Thymus (tissue), 11 donors: ENCODE data around the gene MLPH. TPM values are rescaled to one million over a fixed set of nuclear protein-coding genes. Genes with fewer than 3 reads are reported as not detected.

Experiments
- DNase-seq, 9 donors: peaks; one replicate each; pipeline ENCODE4 v3.0.0-alpha.2; 2013; ENCODE audit warnings: low spot score in 9 of 9, low read depth in 6 of 9, missing footprints in 1 of 9
- H3K27ac ChIP-seq, 2 donors: one replicate each; pipeline ENCODE4 v1.5.1; 2013; ENCODE audit warnings: control low read depth in 1 of 2, low read depth in 1 of 2, low read length in 1 of 2, mild to moderate bottlenecking in 1 of 2, moderate library complexity in 1 of 2
- H3K27me3 ChIP-seq, 2 donors: one replicate each; pipeline ENCODE4 v1.5.1; 2013; ENCODE audit warnings: low read length in 1 of 2; ENCODE audit not compliant: control insufficient read depth in 2 of 2, insufficient read depth in 1 of 2
- H3K36me3 ChIP-seq, 2 donors: one replicate each; pipeline ENCODE4 v1.5.1; 2013; ENCODE audit warnings: low read length in 1 of 2, mild to moderate bottlenecking in 1 of 2, moderate library complexity in 1 of 2; ENCODE audit not compliant: control insufficient read depth in 2 of 2, insufficient read depth in 2 of 2
- H3K4me1 ChIP-seq, 2 donors: one replicate each; pipeline ENCODE4 v1.5.1; 2013; ENCODE audit warnings: low read length in 2 of 2; ENCODE audit not compliant: control insufficient read depth in 2 of 2, insufficient read depth in 2 of 2
- H3K4me3 ChIP-seq, 2 donors: one replicate each; pipeline ENCODE4 v1.5.1; 2013; ENCODE audit warnings: low read length in 2 of 2, control low read depth in 1 of 2, mild to moderate bottlenecking in 1 of 2
- H3K9me3 ChIP-seq, 2 donors: one replicate each; pipeline ENCODE4 v1.5.1; 2013; ENCODE audit warnings: low read length in 1 of 2, mild to moderate bottlenecking in 1 of 2; ENCODE audit not compliant: control insufficient read depth in 2 of 2, insufficient read depth in 1 of 2
- WGBS: extraction: QIAGEN DNeasy Blood & Tissue Kit; methylation state at CpG from one replicate; pipeline ENCODE4 v1.1.7; 2013; 5-methylcytosine and 5-hydroxymethylcytosine counted together
- polyA plus RNA-seq: library from polyadenylated mRNA; stranded (reverse); fragments of 200-250 nt; gene quantifications from one replicate; pipeline ENCODE4 v1.2.3, GENCODE V29; 2013
- total RNA-seq: library from RNA; stranded (reverse); fragments of 120-200 nt; gene quantifications from one replicate; pipeline ENCODE4 v1.2.4, GENCODE V29; 2013
- donor health status: healthy.

MLPH gene
- total and polyA plus RNA-seq, 2 donors, result 0.24 to 2.4 TPM

GRCh38 chr2:237538901-237539300, 51.9 kb downstream of the MLPH start:
- no peaks in the 10 kb centered on the region for H3K36me3 ChIP-seq
- WGBS, result 96% methylated on average over 18 of the region's 18 CpGs

GRCh38 chr2:237539681-237540080, 52.6 kb downstream of the MLPH start:
- Histone ChIP-seq H3K4me1 (no peaks in the 10 kb centered on the region), H3K36me3 (no peaks in the 10 kb centered on the region), H3K27me3 (peaks cover 0 to 3% of the 10 kb centered on the region in 2 donors), H3K9me3 (peaks cover 2 to 5% of the 10 kb centered on the region in 2 donors), H3K4me3 (no peak overlapping the region), H3K27ac (peak overlapping the region in 1 of 2 donors; percentile 18)
- DNase-seq, result no peak
- 94% methylated on average over 6 of the region's 6 CpGs for WGBS

More at GRCh38 chr2:237538901-237539300, 51.9 kb downstream of the MLPH start:
- peaks cover 0 to 3% of the 10 kb centered on the region in 2 donors for H3K27me3 ChIP-seq
- H3K4me1 ChIP-seq, result no peaks in the 10 kb centered on the region
- DNase-seq, result no peak
- no peak overlapping the region for H3K27ac ChIP-seq
- peaks cover 2 to 5% of the 10 kb centered on the region in 2 donors for H3K9me3 ChIP-seq
- no peak overlapping the region for H3K4me3 ChIP-seq

GRCh38 chr2:237540223-237540775, 53.2 kb downstream of the MLPH start:
- no peak for DNase-seq
- peaks cover 0 to 3% of the 10 kb centered on the region in 2 donors for H3K27me3 ChIP-seq
- no peaks in the 10 kb centered on the region for H3K4me1 ChIP-seq
- WGBS, result 95% methylated on average over 13 of the region's 13 CpGs
- peaks cover 2 to 5% of the 10 kb centered on the region in 2 donors for H3K9me3 ChIP-seq
- no peak overlapping the region for H3K27ac ChIP-seq
- H3K4me3 ChIP-seq, result no peak overlapping the region
- no peaks in the 10 kb centered on the region for H3K36me3 ChIP-seq

GRCh38 chr2:237540823-237541222, 53.8 kb downstream of the MLPH start:
- no peaks in the 10 kb centered on the region for H3K4me1 ChIP-seq
- H3K27ac ChIP-seq, result no peak overlapping the region
- no peak for DNase-seq
- peaks cover 0 to 3% of the 10 kb centered on the region in 2 donors for H3K27me3 ChIP-seq
- H3K9me3 ChIP-seq, result peaks cover 2 to 5% of the 10 kb centered on the region in 2 donors
- H3K36me3 ChIP-seq, result no peaks in the 10 kb centered on the region
- WGBS, result 69% methylated on average over 6 of the region's 6 CpGs
- H3K4me3 ChIP-seq, result no peak overlapping the region

GRCh38 chr2:237541243-237541642, 54.2 kb downstream of the MLPH start:
- Histone ChIP-seq H3K36me3 (no peaks in the 10 kb centered on the region), H3K4me1 (no peaks in the 10 kb centered on the region), H3K4me3 (no peak overlapping the region), H3K27me3 (peaks cover 0 to 3% of the 10 kb centered on the region in 2 donors), H3K9me3 (peaks cover 2 to 5% of the 10 kb centered on the region in 2 donors), H3K27ac (no peak overlapping the region)
- no peak for DNase-seq
- 90% methylated on average over 5 of the region's 5 CpGs for WGBS

- no peak for DNase-seq
- Histone ChIP-seq H3K4me3 (no peak overlapping the region), H3K9me3 (peaks cover 2 to 5% of the 10 kb centered on the region in 2 donors), H3K27me3 (peaks cover 0 to 6% of the 10 kb centered on the region in 2 donors), H3K36me3 (no peaks in the 10 kb centered on the region), H3K27ac (no peak overlapping the region), H3K4me1 (no peaks in the 10 kb centered on the region)
- WGBS, result 96% methylated on average over 18 of the region's 18 CpGs
These were observed 55.1 kb downstream of the MLPH start for GRCh38 chr2:237542001-237542704.

GRCh38 chr2:237546040-237546875, 59.2 kb downstream of the MLPH start:
- H3K9me3 ChIP-seq, result peaks cover 0 to 5% of the 10 kb centered on the region in 2 donors
- no peak overlapping the region for H3K27ac ChIP-seq
- DNase-seq, result no peak
- H3K4me3 ChIP-seq, result no peak overlapping the region
- WGBS, result 74% methylated on average over 8 of the region's 8 CpGs
- no peaks in the 10 kb centered on the region for H3K4me1 ChIP-seq
- no peaks in the 10 kb centered on the region for H3K36me3 ChIP-seq
- peaks cover 0 to 8% of the 10 kb centered on the region in 2 donors for H3K27me3 ChIP-seq

- Histone ChIP-seq H3K27me3 (peaks cover 0 to 9% of the 10 kb centered on the region in 2 donors), H3K4me1 (no peaks in the 10 kb centered on the region), H3K9me3 (peaks cover 0 to 5% of the 10 kb centered on the region in 2 donors), H3K27ac (no peak overlapping the region), H3K36me3 (no peaks in the 10 kb centered on the region), H3K4me3 (no peak overlapping the region)
- DNase-seq, result no peak
- 88% methylated on average over 13 of the region's 13 CpGs for WGBS
These were observed 59.9 kb downstream of the MLPH start for GRCh38 chr2:237546876-237547395.
